Measurements from ENCODE around the gene SACM1L.

DNA sequence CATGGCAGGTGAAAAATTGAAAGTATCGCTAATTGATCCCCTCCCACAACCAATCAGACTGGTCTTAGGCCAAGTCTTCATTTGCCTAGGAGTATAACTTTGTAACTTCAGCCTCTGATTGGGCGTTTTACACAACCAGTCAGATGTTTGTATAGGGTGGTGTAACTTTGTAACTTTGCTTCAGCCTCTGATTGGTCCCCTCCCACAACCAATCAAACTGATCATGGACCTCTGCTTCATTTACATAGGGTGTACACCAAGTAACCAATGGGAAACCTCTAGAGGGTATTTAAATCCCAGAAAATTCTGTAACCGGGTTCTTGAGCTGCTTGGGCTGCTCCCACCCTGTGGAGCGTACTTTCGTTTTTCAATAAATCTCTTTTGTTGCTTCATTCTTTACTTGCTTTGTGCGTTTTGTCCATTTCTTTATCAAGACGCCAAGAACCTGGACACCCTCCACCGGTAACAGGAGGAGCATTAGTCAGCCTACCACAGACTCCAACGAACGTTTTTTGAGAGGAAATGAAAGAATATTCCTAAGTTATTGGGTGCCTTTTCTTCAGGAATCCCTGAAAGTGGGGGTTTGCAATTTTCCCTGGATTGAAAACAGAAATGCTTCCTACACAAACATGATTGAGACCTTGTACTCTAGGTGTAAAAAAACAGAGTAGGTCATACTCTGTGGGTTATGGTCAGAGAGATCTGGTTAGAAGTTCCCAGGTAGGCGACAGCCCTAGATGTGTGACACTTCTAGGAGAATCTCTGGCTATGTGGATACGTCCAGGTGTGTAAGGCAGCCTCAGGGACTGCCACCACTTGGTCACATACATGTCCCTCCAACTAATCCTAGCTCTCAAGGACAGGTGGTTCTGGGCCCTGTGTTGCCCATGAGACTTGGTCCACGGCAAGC lies 5.5 kb upstream of the SACM1L start:
- TF ChIP-seq ZFP30 (CRISPR knock-in tag; IDR thresholded peaks at IDR 0.05) (no peak), TCF4 (CRISPR knock-in tag; IDR thresholded peaks at IDR 0.05; ENCODE audit: borderline replicate concordance) (no peak), SNAI2 (CRISPR knock-in tag; IDR thresholded peaks at IDR 0.05) (no peak), RARB (CRISPR knock-in tag; IDR thresholded peaks at IDR 0.05) (no peak), ARNTL (CRISPR knock-in tag; IDR thresholded peaks at IDR 0.05; ENCODE audit: borderline replicate concordance, low read depth) (no peak), ZFP3 (CRISPR knock-in tag; IDR thresholded peaks at IDR 0.05) (no peak), PPARA (CRISPR knock-in tag; IDR thresholded peaks at IDR 0.05; ENCODE audit: borderline replicate concordance) (no peak)
- TF ChIP-seq, protein P1, sequence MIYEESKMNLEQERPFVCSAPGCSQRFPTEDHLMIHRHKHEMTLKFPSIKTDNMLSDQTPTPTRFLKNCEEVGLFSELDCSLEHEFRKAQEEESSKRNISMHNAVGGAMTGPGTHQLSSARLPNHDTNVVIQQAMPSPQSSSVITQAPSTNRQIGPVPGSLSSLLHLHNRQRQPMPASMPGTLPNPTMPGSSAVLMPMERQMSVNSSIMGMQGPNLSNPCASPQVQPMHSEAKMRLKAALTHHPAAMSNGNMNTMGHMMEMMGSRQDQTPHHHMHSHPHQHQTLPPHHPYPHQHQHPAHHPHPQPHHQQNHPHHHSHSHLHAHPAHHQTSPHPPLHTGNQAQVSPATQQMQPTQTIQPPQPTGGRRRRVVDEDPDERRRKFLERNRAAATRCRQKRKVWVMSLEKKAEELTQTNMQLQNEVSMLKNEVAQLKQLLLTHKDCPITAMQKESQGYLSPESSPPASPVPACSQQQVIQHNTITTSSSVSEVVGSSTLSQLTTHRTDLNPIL (CRISPR knock-in tag; IDR thresholded peaks at IDR 0.05; ENCODE audit: low read depth): no peak
- TF ChIP-seq, protein P2, sequence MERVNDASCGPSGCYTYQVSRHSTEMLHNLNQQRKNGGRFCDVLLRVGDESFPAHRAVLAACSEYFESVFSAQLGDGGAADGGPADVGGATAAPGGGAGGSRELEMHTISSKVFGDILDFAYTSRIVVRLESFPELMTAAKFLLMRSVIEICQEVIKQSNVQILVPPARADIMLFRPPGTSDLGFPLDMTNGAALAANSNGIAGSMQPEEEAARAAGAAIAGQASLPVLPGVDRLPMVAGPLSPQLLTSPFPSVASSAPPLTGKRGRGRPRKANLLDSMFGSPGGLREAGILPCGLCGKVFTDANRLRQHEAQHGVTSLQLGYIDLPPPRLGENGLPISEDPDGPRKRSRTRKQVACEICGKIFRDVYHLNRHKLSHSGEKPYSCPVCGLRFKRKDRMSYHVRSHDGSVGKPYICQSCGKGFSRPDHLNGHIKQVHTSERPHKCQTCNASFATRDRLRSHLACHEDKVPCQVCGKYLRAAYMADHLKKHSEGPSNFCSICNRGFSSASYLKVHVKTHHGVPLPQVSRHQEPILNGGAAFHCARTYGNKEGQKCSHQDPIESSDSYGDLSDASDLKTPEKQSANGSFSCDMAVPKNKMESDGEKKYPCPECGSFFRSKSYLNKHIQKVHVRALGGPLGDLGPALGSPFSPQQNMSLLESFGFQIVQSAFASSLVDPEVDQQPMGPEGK (CRISPR knock-in tag; IDR thresholded peaks at IDR 0.05; ENCODE audit: borderline replicate concordance): no peak
- TF ChIP-seq, protein P3, sequence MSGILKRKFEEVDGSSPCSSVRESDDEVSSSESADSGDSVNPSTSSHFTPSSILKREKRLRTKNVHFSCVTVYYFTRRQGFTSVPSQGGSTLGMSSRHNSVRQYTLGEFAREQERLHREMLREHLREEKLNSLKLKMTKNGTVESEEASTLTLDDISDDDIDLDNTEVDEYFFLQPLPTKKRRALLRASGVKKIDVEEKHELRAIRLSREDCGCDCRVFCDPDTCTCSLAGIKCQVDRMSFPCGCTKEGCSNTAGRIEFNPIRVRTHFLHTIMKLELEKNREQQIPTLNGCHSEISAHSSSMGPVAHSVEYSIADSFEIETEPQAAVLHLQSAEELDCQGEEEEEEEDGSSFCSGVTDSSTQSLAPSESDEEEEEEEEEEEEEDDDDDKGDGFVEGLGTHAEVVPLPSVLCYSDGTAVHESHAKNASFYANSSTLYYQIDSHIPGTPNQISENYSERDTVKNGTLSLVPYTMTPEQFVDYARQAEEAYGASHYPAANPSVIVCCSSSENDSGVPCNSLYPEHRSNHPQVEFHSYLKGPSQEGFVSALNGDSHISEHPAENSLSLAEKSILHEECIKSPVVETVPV (CRISPR knock-in tag; IDR thresholded peaks at IDR 0.05): no peak
